ENCODE data around the gene RFX4. TPM values are rescaled to one million over a fixed set of nuclear protein-coding genes. Genes with fewer than 3 reads are reported as not detected.

The RFX4 gene
- total and polyA plus RNA-seq, 10 of the 15 experiments (the other 5 are each of a cell fraction or from before 2014, with no cell fraction given) = 0.02 to 0.23 TPM; not detected in 8

DNA sequence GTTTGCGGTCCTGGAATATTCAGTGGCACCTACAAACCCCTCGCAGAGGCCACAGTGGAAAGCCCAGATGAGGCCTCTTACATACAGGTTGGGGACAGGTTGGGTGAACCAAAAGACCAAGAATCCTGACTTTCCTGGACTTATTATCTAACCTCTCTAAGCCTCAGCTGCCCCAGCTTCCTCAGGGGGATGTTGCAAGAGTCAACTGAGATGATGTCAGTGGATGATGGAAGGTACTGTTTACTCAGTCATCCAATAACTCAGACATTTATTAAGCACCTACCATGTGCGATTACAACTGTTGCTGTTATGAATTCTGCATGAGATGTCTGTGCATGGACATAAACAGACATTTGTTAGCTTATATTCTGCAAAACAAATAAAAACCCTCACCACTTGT is 72.8 kb downstream of the RFX4 start:
- ATAC-seq = no peak
- ChIA-PET RAD21 (ENCODE audit: unreplicated experiment) (no interaction called here), POLR2A (no interaction called here), CTCF (no interaction called here), SMC1A (ENCODE audit: uncharacterized antibody, unreplicated experiment) (no interaction called here)
- no peaks in the 10 kb centered on the region for H4K20me1 ChIP-seq (ENCODE audit: control insufficient read depth, insufficient read depth)
- no peaks in the 10 kb centered on the region for H3K36me3 ChIP-seq (ENCODE audit: control insufficient read depth in 2 of 2, insufficient read depth in 2 of 2, low read length in 1 of 2)
- H2AFZ ChIP-seq (ENCODE audit: control insufficient read depth, low read depth, low read length) = no peak overlapping the region
- no peak overlapping the region for H3K27ac ChIP-seq (ENCODE audit: control insufficient read depth, insufficient read depth)
- no peak for DNase-seq (ENCODE audit: low read depth, low spot score)
- H3K4me3 ChIP-seq = no peak overlapping the region
- 26% methylated on average over 3 of the region's 3 CpGs for WGBS (ENCODE audit: insufficient coverage, insufficient replicate concordance, low lambda C conversion rate, missing lambda C conversion rate)
- no peak overlapping the region for H3K4me2 ChIP-seq (ENCODE audit: control insufficient read depth, insufficient read depth)
- intact Hi-C loops (cut with micrococcal nuclease; ENCODE audit: unreplicated experiment) (no loop called here), in situ Hi-C loops (cut with MboI) (no loop called here)
- H3K9me3 ChIP-seq (replicated peaks; ENCODE audit: control insufficient read depth, insufficient read depth, low read length) = no peaks in the 10 kb centered on the region; the same call in 2 of the 3 replicates
- H3K79me2 ChIP-seq (ENCODE audit: control insufficient read depth, insufficient read depth, low read length) = no peaks in the 10 kb centered on the region
- H3K27me3 ChIP-seq (replicated peaks in 1 of 2; ENCODE audit: control insufficient read depth in 2 of 2, insufficient read depth in 2 of 2, low read length in 1 of 2) = no peaks in the 10 kb centered on the region
- FAIRE-seq = no peak
- no peak overlapping the region for H3K9ac ChIP-seq (ENCODE audit: control insufficient read depth, insufficient read depth, low read length)
- no peaks in the 10 kb centered on the region for H3K4me1 ChIP-seq (ENCODE audit: control insufficient read depth, insufficient read depth, low read length)
- no TSS peak for BruUV-seq (replicated peaks)
- TF ChIP-seq ZZZ3 (IDR thresholded peaks at IDR 0.05; ENCODE audit: control insufficient read depth, insufficient read length, low read depth) (no peak), RAD51 (IDR thresholded peaks at IDR 0.05) (no peak), IRF3 (IDR thresholded peaks at IDR 0.05) (no peak), MTA2 (IDR thresholded peaks at IDR 0.05; ENCODE audit: low read depth) (no peak), CREM (IDR thresholded peaks at IDR 0.05; ENCODE audit: low read depth) (no peak), FOS (IDR thresholded peaks at IDR 0.05; ENCODE audit: borderline replicate concordance, extremely low read depth, insufficient read length) (no peak)

GRCh38 chr12:106657488-106657887 is 74.7 kb downstream of the RFX4 start:
- Histone ChIP-seq H3K9ac (ENCODE audit: control insufficient read depth, insufficient read depth, low read length) (no peak overlapping the region), H3K4me3 (no peak overlapping the region), H3K36me3 (ENCODE audit: control insufficient read depth in 2 of 2, insufficient read depth in 2 of 2, low read length in 1 of 2) (no peaks in the 10 kb centered on the region), H4K20me1 (ENCODE audit: control insufficient read depth, insufficient read depth) (no peaks in the 10 kb centered on the region), H3K79me2 (ENCODE audit: control insufficient read depth, insufficient read depth, low read length) (no peaks in the 10 kb centered on the region), H2AFZ (ENCODE audit: control insufficient read depth, low read depth, low read length) (no peak overlapping the region), H3K4me2 (ENCODE audit: control insufficient read depth, insufficient read depth) (no peak overlapping the region), H3K9me3 (replicated peaks; ENCODE audit: control insufficient read depth, insufficient read depth, low read length) (no peaks in the 10 kb centered on the region; the same call in 2 of the 3 replicates), H3K4me1 (ENCODE audit: control insufficient read depth, insufficient read depth, low read length) (no peaks in the 10 kb centered on the region), H3K27me3 (replicated peaks in 1 of 2; ENCODE audit: control insufficient read depth in 2 of 2, insufficient read depth in 2 of 2, low read length in 1 of 2) (no peaks in the 10 kb centered on the region), H3K27ac (ENCODE audit: control insufficient read depth, insufficient read depth) (no peak overlapping the region)
- ChIA-PET RAD21 (ENCODE audit: unreplicated experiment) (no interaction called here), POLR2A (no interaction called here), SMC1A (ENCODE audit: uncharacterized antibody, unreplicated experiment) (no interaction called here), CTCF (interaction anchor here (1.4 kb wide), 1 partner anchor 375 kb away, joined by 3 read pairs; no protein-coding TSS in a partner anchor)
- intact Hi-C loops (cut with micrococcal nuclease; ENCODE audit: unreplicated experiment) (no loop called here), in situ Hi-C loops (cut with MboI) (no loop called here)
- DNase-seq (ENCODE audit: low read depth, low spot score) (no peak), FAIRE-seq (no peak), ATAC-seq (no peak)
- no TSS peak for BruUV-seq (replicated peaks)
- WGBS (ENCODE audit: insufficient coverage, insufficient replicate concordance, low lambda C conversion rate, missing lambda C conversion rate) = 30% methylated on average over 3 of the region's 3 CpGs
- TF ChIP-seq, protein P1, sequence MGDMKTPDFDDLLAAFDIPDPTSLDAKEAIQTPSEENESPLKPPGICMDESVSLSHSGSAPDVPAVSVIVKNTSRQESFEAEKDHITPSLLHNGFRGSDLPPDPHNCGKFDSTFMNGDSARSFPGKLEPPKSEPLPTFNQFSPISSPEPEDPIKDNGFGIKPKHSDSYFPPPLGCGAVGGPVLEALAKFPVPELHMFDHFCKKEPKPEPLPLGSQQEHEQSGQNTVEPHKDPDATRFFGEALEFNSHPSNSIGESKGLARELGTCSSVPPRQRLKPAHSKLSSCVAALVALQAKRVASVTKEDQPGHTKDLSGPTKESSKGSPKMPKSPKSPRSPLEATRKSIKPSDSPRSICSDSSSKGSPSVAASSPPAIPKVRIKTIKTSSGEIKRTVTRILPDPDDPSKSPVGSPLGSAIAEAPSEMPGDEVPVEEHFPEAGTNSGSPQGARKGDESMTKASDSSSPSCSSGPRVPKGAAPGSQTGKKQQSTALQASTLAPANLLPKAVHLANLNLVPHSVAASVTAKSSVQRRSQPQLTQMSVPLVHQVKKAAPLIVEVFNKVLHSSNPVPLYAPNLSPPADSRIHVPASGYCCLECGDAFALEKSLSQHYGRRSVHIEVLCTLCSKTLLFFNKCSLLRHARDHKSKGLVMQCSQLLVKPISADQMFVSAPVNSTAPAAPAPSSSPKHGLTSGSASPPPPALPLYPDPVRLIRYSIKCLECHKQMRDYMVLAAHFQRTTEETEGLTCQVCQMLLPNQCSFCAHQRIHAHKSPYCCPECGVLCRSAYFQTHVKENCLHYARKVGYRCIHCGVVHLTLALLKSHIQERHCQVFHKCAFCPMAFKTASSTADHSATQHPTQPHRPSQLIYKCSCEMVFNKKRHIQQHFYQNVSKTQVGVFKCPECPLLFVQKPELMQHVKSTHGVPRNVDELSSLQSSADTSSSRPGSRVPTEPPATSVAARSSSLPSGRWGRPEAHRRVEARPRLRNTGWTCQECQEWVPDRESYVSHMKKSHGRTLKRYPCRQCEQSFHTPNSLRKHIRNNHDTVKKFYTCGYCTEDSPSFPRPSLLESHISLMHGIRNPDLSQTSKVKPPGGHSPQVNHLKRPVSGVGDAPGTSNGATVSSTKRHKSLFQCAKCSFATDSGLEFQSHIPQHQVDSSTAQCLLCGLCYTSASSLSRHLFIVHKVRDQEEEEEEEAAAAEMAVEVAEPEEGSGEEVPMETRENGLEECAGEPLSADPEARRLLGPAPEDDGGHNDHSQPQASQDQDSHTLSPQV (IDR thresholded peaks at IDR 0.05) = no peak
- TF ChIP-seq CHD4 (IDR thresholded peaks at IDR 0.05) = no peak
- TF ChIP-seq ZBTB11 (CRISPR knock-in tag; IDR thresholded peaks at IDR 0.05) = no peak

All from GM12878 (cell line).